ENCODE measurements around the gene PPM1A. TPM values are rescaled to one million over a fixed set of nuclear protein-coding genes. Genes with fewer than 3 reads are reported as not detected.

The PPM1A gene
- 10 to 100 TPM; 42.0 to 71.4 (median 47.3) TPM for total RNA-seq
- 10 to 100 TPM; 15.7 to 20.8 TPM for polyA plus RNA-seq
- 107 reads per million, percentile 85 among the genes with 10 or more reads in this experiment for total RNA-seq

DNA sequence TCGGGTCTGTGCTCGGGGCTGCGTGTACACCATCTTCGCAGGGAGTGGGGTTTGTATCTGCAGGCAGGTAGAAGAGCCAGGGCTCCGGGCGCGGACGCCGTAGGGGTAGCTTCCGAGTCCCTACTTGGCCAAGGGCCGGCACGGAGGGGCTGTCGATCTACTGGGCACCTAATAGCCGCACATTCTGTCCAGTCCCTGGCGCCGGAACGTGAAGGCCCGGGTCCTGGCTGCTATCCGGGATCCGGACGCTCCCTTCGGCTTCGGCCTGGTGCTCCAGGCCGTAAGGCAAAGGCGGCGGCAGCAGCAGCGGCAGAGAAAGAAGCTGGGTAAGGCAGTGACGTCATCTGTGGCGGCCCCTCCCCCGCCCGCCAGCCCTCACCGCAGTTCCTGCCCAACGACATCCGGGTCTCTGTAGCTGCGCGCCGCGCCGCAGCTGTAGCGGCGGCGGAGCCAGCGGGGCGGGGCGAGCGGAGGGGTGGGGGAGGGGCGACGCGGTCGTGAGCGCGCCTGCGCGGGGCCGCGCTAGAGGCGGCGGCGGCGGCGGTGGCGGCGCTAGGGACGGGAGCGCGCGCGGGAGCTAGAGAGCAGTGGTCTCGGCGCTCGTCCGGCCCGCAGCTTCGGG lies at the start of gene PPM1A:
TSS of gene PPM1A (plus strand) at position 525 of the 622 bp plus-strand sequence. CDS start 33,483 bp downstream, outside the sequence.
- H3K27ac Mint-ChIP-seq, result peak within 1 kb of the TSS; percentile 97 to 100 (median 100)
- no peaks in the 10 kb centered on the region for H3K36me3 ChIP-seq (ENCODE audit: control insufficient read depth in 2 of 3, insufficient read depth in 3 of 3, low read length in 3 of 3)
- peaks cover 0 to 2% (median 0%) of the 10 kb centered on the region in 5 donors for H3K36me3 Mint-ChIP-seq
- H3K27ac ChIP-seq (ENCODE audit: low read depth, low read length), result peak within 1 kb of the TSS; percentile 100
- POLR2A ChIA-PET, result interaction anchor here (0.7 to 2.7 kb wide), 26 partner anchors 11 to 1951 kb away, joined by 3 to 46 read pairs (median 4); partner anchors contain the start of genes ARID4A, DHRS7, JKAMP and KIAA0586
- intact Hi-C loops (cut with micrococcal nuclease), result loop anchor here (1.0 to 10.0 kb wide), 31 partner anchors 17 to 1951 kb away; partner anchors contain the start of genes ARID4A (in 2 of the 2), DACT1 (in 2 of the 2), DHRS7 (in 2 of the 2) and HIF1A (in 2 of the 2)
- peak; percentile 91 to 95 (median 93) for DNase-seq
- ATAC-seq, result peak; percentile 89
- peaks cover 7 to 44% of the 10 kb centered on the region in 2 donors for H3K4me1 ChIP-seq (ENCODE audit: control insufficient read depth in 2 of 2, insufficient read depth in 2 of 2, low read length in 2 of 2)
- H3K4me3 ChIP-seq (ENCODE audit: low read length), result peak within 1 kb of the TSS; percentile 93
- H3K9me3 Mint-ChIP-seq, result peaks cover 0 to 9% (median 0%) of the 10 kb centered on the region in 11 donors
- no peaks in the 10 kb centered on the region for H3K9me3 ChIP-seq (ENCODE audit: control insufficient read depth in 2 of 3, low read length in 3 of 3)
- CTCF ChIA-PET, result interaction anchor here (1.0 to 3.0 kb wide), 5 partner anchors 18 to 83 kb away, joined by 3 to 12 read pairs (median 4); no protein-coding TSS in a partner anchor
- H3K27me3 ChIP-seq (ENCODE audit: control insufficient read depth in 2 of 2, insufficient read depth in 2 of 2, low read length in 2 of 2), result no peaks in the 10 kb centered on the region
- H3K27me3 Mint-ChIP-seq, result no peaks in the 10 kb centered on the region
- H3K4me3 Mint-ChIP-seq, result peak within 1 kb of the TSS; percentile 90 to 99 (median 96)
- peaks cover 40 to 58% (median 50%) of the 10 kb centered on the region in 7 donors for H3K4me1 Mint-ChIP-seq

DNA sequence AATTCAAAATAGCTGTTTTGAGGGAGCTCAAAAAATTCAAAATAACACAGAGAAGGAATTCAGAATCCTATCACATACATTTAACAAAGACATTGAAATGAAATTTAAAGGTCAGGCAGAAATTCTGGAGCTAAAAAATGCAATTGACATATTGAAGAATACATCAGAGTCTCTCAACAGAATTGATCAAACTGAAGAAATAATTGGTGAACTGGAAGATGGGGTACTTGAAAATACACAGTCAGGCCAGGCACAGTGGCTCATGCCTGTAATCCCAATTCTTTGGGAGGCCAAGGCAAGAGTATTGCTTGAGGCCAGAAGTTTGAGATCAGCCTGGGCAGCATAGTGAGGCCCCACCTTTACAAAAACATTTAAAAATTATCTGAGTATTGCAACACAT lies 49.7 kb upstream of the PPM1A start:
- H3K27me3 Mint-ChIP-seq, result peaks cover 4 to 25% (median 12%) of the 10 kb centered on the region in 5 donors
- Histone ChIP-seq H3K4me3 (ENCODE audit: low read length) (no peak overlapping the region), H3K9me3 (ENCODE audit: control insufficient read depth in 2 of 3, low read length in 3 of 3) (peaks cover 0 to 5% (median 0%) of the 10 kb centered on the region in 3 experiments), H3K27ac (ENCODE audit: low read depth, low read length) (no peak overlapping the region), H3K36me3 (ENCODE audit: control insufficient read depth in 2 of 3, insufficient read depth in 3 of 3, low read length in 3 of 3) (no peaks in the 10 kb centered on the region), H3K27me3 (ENCODE audit: control insufficient read depth in 2 of 2, insufficient read depth in 2 of 2, low read length in 2 of 2) (no peaks in the 10 kb centered on the region), H3K4me1 (ENCODE audit: control insufficient read depth in 2 of 2, insufficient read depth in 2 of 2, low read length in 2 of 2) (no peaks in the 10 kb centered on the region)
- peaks cover 9 to 32% (median 13%) of the 10 kb centered on the region in 11 donors for H3K9me3 Mint-ChIP-seq
- ATAC-seq (no peak), DNase-seq (no peak)
- H3K4me1 Mint-ChIP-seq, result peaks cover 0 to 5% (median 0%) of the 10 kb centered on the region in 7 donors
- CTCF ChIA-PET, result no interaction called here
- H3K36me3 Mint-ChIP-seq, result peaks cover 0 to 12% (median 10%) of the 10 kb centered on the region in 5 donors
- POLR2A ChIA-PET, result interaction anchor here (0.7 kb wide), 1 partner anchor 15 kb away, joined by 3 read pairs; no protein-coding TSS in a partner anchor
- intact Hi-C loops (cut with micrococcal nuclease), result loop anchor here in 1 of 2 donors (10.0 kb wide), 1 partner anchor 825 kb away; no protein-coding TSS in a partner anchor
- H3K4me3 Mint-ChIP-seq, result no peak overlapping the region
- H3K27ac Mint-ChIP-seq, result no peak overlapping the region

DNA sequence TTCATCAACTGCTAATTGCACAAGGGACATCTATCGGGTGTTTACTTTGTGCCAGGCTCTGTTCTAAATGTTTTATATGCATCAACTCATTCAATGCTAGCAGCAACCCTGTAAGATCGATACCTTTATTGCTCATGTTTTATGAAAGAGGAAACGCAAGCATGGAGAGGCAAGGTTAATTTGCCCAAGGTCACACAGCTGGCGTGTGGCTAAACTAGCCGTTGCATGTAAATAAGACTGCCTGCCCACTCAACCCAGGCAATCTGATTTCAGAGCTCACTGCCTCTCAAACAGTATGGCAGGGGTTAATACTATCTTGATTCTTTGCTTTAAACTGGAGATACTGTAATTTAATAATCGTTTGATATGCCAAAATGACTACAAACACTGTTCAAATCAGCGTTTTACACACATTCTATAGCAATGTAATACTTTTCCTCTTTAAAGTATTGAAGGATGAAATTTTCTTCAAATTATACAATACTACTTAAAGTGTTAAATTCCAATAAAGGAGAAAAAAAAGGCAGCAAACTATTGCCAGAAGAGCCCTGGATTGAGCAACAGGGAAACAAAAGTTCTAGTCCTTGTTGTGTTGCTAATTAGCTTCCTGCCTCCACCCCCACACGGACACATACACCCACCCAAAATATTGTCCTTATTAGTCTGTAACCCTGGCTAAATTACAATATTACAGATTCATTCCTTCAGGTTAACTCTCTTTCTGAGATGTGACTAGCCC lies 44.7 kb upstream of the PPM1A start:
- no peaks in the 10 kb centered on the region for H3K9me3 ChIP-seq (ENCODE audit: control insufficient read depth in 2 of 3, low read length in 3 of 3)
- H3K4me3 Mint-ChIP-seq, result no peak overlapping the region
- CTCF ChIA-PET, result interaction anchor here (0.6 kb wide), 1 partner anchor 1635 kb away, joined by 3 read pairs; no protein-coding TSS in a partner anchor
- peaks cover 2 to 20% (median 7%) of the 10 kb centered on the region in 11 donors for H3K9me3 Mint-ChIP-seq
- intact Hi-C loops (cut with micrococcal nuclease), result no loop called here
- no peak overlapping the region for H3K4me3 ChIP-seq (ENCODE audit: low read length)
- DNase-seq (no peak), ATAC-seq (no peak)
- no peaks in the 10 kb centered on the region for H3K4me1 Mint-ChIP-seq
- H3K27ac Mint-ChIP-seq, result no peak overlapping the region
- no peak overlapping the region for H3K27ac ChIP-seq (ENCODE audit: low read depth, low read length)
- peaks cover 0 to 8% (median under 1%) of the 10 kb centered on the region in 5 donors for H3K36me3 Mint-ChIP-seq
- no peaks in the 10 kb centered on the region for H3K4me1 ChIP-seq (ENCODE audit: control insufficient read depth in 2 of 2, insufficient read depth in 2 of 2, low read length in 2 of 2)
- peaks cover 0 to 3% of the 10 kb centered on the region in 2 donors for H3K27me3 ChIP-seq (ENCODE audit: control insufficient read depth in 2 of 2, insufficient read depth in 2 of 2, low read length in 2 of 2)
- peaks cover 22 to 36% (median 31%) of the 10 kb centered on the region in 5 donors for H3K27me3 Mint-ChIP-seq
- POLR2A ChIA-PET, result no interaction called here
- H3K36me3 ChIP-seq (ENCODE audit: control insufficient read depth in 2 of 3, insufficient read depth in 3 of 3, low read length in 3 of 3), result no peaks in the 10 kb centered on the region

DNA sequence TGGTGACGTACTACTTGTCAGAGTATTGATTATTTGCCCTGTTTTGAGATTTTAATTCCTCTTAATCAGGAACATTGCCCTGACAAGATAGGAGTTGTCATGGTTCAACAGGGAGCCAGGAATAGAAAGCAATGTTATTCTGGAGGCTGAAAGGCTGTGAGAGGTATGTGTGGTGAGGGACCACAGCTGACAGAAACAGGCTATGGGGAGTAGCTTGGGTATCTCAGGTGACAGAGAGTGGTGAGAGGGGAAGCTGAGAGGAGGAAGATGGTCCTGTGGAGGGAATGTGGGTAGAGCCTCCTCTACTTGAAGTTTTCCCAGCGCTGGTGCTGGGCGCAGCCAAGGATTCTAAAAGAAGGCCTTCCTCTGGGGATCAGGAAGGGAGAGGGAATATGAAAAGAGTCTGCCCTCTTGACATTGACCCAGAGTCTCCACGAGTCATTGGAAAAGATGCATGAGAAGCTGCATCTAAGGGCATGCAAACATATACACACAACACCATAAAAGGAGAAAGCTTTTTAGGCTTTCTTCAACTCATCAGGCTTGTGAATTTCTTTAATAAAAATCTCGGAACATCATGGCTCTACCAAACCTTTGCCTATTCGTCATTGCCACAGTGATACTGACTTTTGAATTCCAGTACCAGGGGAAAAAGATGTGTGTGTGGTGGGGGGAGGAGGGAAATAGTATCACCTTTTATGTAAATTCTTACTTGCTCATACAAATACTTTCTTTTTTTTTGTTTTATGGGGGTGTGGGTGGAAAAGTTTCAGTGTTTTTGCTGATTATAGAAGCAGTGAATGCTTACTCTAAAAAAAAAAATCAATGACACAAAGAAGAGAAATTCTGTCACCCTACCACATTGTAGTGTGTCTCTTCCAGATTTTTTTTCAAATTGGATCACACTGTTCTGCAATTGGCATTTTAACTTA lies 43.9 kb upstream of the PPM1A start:
- peaks cover 0 to under 1% (median 0%) of the 10 kb centered on the region in 5 donors for H3K36me3 Mint-ChIP-seq
- no peaks in the 10 kb centered on the region for H3K36me3 ChIP-seq (ENCODE audit: control insufficient read depth in 2 of 3, insufficient read depth in 3 of 3, low read length in 3 of 3)
- no peak overlapping the region for H3K4me3 Mint-ChIP-seq
- no peak overlapping the region for H3K27ac ChIP-seq (ENCODE audit: low read depth, low read length)
- no peak overlapping the region for H3K27ac Mint-ChIP-seq
- DNase-seq (no peak), ATAC-seq (no peak)
- peaks cover 0 to 12% (median under 1%) of the 10 kb centered on the region in 11 donors for H3K9me3 Mint-ChIP-seq
- peaks cover 0 to 3% of the 10 kb centered on the region in 2 donors for H3K27me3 ChIP-seq (ENCODE audit: control insufficient read depth in 2 of 2, insufficient read depth in 2 of 2, low read length in 2 of 2)
- no peaks in the 10 kb centered on the region for H3K4me1 Mint-ChIP-seq
- intact Hi-C loops (cut with micrococcal nuclease), result no loop called here
- H3K9me3 ChIP-seq (ENCODE audit: control insufficient read depth in 2 of 3, low read length in 3 of 3), result no peaks in the 10 kb centered on the region
- ChIA-PET CTCF (no interaction called here), POLR2A (no interaction called here)
- H3K27me3 Mint-ChIP-seq, result peaks cover 23 to 35% (median 30%) of the 10 kb centered on the region in 5 donors
- no peaks in the 10 kb centered on the region for H3K4me1 ChIP-seq (ENCODE audit: control insufficient read depth in 2 of 2, insufficient read depth in 2 of 2, low read length in 2 of 2)
- no peak overlapping the region for H3K4me3 ChIP-seq (ENCODE audit: low read length)

DNA sequence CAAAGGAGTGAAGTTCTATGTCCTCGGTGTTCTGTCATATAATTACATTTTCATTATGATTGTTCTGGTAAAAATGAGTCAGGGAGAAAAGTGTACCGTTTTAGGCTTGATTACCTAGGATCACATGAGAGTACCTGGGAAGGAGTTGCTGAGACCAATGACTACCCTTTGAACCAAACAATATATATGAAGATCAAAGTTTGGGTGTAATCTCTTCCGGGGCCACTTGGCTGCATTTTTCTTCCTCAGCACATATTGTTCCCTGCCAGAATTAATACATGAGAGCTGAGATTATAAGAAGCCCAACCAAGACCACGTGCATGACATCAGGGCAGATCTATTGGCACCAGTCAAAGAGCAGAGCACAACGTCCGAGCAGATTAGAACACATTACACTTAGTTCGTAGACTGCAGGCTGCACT lies 42.8 kb upstream of the PPM1A start:
- intact Hi-C loops (cut with micrococcal nuclease), result no loop called here
- Mint-ChIP-seq H3K27ac (no peak overlapping the region), H3K4me3 (no peak overlapping the region), H3K36me3 (no peaks in the 10 kb centered on the region), H3K4me1 (no peaks in the 10 kb centered on the region), H3K9me3 (peaks cover 0 to 3% (median 0%) of the 10 kb centered on the region in 11 donors), H3K27me3 (peaks cover 17 to 37% (median 31%) of the 10 kb centered on the region in 5 donors)
- DNase-seq, result no peak
- no peaks in the 10 kb centered on the region for H3K9me3 ChIP-seq (ENCODE audit: control insufficient read depth in 2 of 3, low read length in 3 of 3)
- no peak for ATAC-seq
- no peaks in the 10 kb centered on the region for H3K36me3 ChIP-seq (ENCODE audit: control insufficient read depth in 2 of 3, insufficient read depth in 3 of 3, low read length in 3 of 3)
- H3K4me3 ChIP-seq (ENCODE audit: low read length), result no peak overlapping the region
- peaks cover 0 to 3% of the 10 kb centered on the region in 2 donors for H3K27me3 ChIP-seq (ENCODE audit: control insufficient read depth in 2 of 2, insufficient read depth in 2 of 2, low read length in 2 of 2)
- no peak overlapping the region for H3K27ac ChIP-seq (ENCODE audit: low read depth, low read length)
- no peaks in the 10 kb centered on the region for H3K4me1 ChIP-seq (ENCODE audit: control insufficient read depth in 2 of 2, insufficient read depth in 2 of 2, low read length in 2 of 2)
- ChIA-PET CTCF (no interaction called here), POLR2A (no interaction called here)

All from naive thymus-derived CD4-positive, alpha-beta T cell (primary cell).